ENCODE measurements around the gene GSTO2. TPM values are rescaled to one million over a fixed set of nuclear protein-coding genes. Genes with fewer than 3 reads are reported as not detected.
"Not testable (repeated sequence)": the region's sequence is repeated elsewhere in the genome, so short reads cannot be mapped to it uniquely, and the experiment has no call there.

GSTO2 gene
- total RNA-seq, 2 donors from 2014 or later, result 12.8 to 18.9 TPM

DNA sequence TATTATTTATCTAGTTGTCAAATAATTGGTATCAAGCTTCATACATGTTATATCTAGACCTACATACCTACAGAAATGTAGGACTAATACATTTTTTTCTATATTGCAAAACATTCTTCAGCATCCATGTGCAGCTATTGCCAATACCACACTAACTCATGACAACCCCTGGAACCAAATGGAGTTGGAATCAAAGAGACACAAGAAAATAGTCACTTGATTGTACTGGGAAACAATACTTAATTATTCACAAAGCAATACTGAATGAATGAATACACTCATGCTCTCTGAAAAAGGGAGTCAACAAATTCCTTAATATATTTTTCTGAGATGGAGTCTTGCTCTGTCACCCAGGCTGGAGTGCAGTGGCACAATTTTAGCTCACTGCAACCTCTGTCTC lies 26.4 kb upstream of the GSTO2 start:
- Histone ChIP-seq H3K4me3 (no peak overlapping the region), H3K9ac (ENCODE audit: low read depth in 2 of 2, low read length in 2 of 2) (no peak overlapping the region), H3K27ac (no peak overlapping the region), H3K36me3 (no peaks in the 10 kb centered on the region), H3K9me3 (no peaks in the 10 kb centered on the region), H3K4me1 (no peaks in the 10 kb centered on the region), H3K27me3 (no peaks in the 10 kb centered on the region)
- DNase-seq, result no peak
- intact Hi-C loops (cut with DNase I), result no loop called here
- TF ChIP-seq, protein P1, sequence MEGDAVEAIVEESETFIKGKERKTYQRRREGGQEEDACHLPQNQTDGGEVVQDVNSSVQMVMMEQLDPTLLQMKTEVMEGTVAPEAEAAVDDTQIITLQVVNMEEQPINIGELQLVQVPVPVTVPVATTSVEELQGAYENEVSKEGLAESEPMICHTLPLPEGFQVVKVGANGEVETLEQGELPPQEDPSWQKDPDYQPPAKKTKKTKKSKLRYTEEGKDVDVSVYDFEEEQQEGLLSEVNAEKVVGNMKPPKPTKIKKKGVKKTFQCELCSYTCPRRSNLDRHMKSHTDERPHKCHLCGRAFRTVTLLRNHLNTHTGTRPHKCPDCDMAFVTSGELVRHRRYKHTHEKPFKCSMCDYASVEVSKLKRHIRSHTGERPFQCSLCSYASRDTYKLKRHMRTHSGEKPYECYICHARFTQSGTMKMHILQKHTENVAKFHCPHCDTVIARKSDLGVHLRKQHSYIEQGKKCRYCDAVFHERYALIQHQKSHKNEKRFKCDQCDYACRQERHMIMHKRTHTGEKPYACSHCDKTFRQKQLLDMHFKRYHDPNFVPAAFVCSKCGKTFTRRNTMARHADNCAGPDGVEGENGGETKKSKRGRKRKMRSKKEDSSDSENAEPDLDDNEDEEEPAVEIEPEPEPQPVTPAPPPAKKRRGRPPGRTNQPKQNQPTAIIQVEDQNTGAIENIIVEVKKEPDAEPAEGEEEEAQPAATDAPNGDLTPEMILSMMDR (IDR thresholded peaks at IDR 0.05), result no peak

DNA sequence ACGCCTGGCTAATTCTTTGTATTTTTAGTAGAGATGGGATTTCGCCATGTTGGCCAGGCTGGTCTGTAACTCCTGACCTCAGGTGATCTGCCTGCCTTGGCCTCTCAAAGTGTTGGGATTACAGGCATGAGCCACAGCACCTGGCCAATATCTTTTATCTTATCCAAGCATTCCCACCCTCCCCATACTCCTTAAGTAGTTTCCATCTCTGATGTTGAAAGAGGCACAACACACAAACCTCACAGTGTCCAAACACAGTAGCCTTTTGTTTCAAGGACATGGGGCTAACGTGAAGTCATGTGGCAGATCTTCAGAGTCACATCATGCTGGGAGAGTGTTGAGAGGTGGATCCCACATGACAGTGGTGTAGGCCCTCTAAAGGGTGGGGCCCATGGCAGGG lies 26.0 kb upstream of the GSTO2 start:
- H3K4me3 ChIP-seq; H3K36me3 ChIP-seq; DNase-seq; H3K27ac ChIP-seq; H3K27me3 ChIP-seq; H3K9ac ChIP-seq (ENCODE audit: low read depth in 2 of 2, low read length in 2 of 2); intact Hi-C loops (cut with DNase I); H3K9me3 ChIP-seq; H3K4me1 ChIP-seq: not testable (repeated sequence)

GRCh38 chr10:104243512-104243911 lies 25.5 kb upstream of the GSTO2 start:
- no peaks in the 10 kb centered on the region for H3K4me1 ChIP-seq
- TF ChIP-seq, protein P1 (IDR thresholded peaks at IDR 0.05), result no peak
- intact Hi-C loops (cut with DNase I), result no loop called here
- no peaks in the 10 kb centered on the region for H3K9me3 ChIP-seq
- H3K27me3 ChIP-seq, result no peaks in the 10 kb centered on the region
- H3K27ac ChIP-seq, result no peak overlapping the region
- no peaks in the 10 kb centered on the region for H3K36me3 ChIP-seq
- no peak overlapping the region for H3K4me3 ChIP-seq
- no peak for DNase-seq
- H3K9ac ChIP-seq (ENCODE audit: low read depth in 2 of 2, low read length in 2 of 2), result no peak overlapping the region

DNA sequence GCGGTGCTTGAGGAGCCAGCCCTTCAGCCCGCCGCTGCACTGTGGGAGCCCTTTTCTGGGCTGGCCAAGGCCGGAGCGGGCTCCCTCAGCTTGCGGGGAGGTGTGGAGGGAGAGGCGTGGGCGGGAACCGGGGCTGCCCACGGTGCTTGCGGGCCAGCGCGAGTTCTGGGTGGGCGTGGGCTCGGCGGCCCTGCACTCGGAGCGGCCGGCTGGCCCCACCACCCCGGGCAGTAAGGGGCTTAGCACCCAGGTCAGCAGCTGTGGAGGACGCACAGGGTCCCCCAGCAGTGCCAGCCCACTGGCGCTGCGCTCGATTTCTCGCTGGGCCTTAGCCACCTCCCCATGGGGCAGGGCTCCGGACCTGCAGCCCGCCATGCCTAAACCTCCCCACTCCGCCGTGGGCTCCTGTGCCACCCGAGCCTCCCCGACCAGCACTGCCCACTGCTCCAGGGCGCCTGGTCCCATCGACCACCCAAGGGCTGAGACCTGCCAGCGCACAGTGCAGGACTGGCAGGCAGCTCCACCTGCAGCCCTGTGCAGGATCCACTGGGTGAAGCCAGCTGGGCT lies 23.8 kb upstream of the GSTO2 start:
- Histone ChIP-seq H3K36me3 (no peaks in the 10 kb centered on the region), H3K9me3 (no peaks in the 10 kb centered on the region), H3K27ac (no peak overlapping the region), H3K4me1 (no peaks in the 10 kb centered on the region), H3K9ac (ENCODE audit: low read depth in 2 of 2, low read length in 2 of 2) (no peak overlapping the region), H3K4me3 (no peak overlapping the region), H3K27me3 (no peaks in the 10 kb centered on the region)
- no peak for DNase-seq
- TF ChIP-seq, protein P1 (IDR thresholded peaks at IDR 0.05), result no peak
- intact Hi-C loops (cut with DNase I), result no loop called here

GRCh38 chr10:104246976-104247375 lies 22.0 kb upstream of the GSTO2 start:
- no peak for DNase-seq
- H3K9ac ChIP-seq (ENCODE audit: low read depth in 2 of 2, low read length in 2 of 2), result no peak overlapping the region
- H3K9me3 ChIP-seq, result no peaks in the 10 kb centered on the region
- no peaks in the 10 kb centered on the region for H3K4me1 ChIP-seq
- no peak overlapping the region for H3K4me3 ChIP-seq
- TF ChIP-seq, protein P1 (IDR thresholded peaks at IDR 0.05), result no peak
- H3K36me3 ChIP-seq, result no peaks in the 10 kb centered on the region
- intact Hi-C loops (cut with DNase I), result no loop called here
- no peaks in the 10 kb centered on the region for H3K27me3 ChIP-seq
- H3K27ac ChIP-seq, result no peak overlapping the region

- intact Hi-C loops (cut with DNase I), result no loop called here
These were observed 21.4 kb upstream of the GSTO2 start for GRCh38 chr10:104247513-104248146.

GRCh38 chr10:104248931-104249330 lies 20.1 kb upstream of the GSTO2 start:
- H3K36me3 ChIP-seq; H3K27ac ChIP-seq; H3K9me3 ChIP-seq; intact Hi-C loops (cut with DNase I); H3K9ac ChIP-seq (ENCODE audit: low read depth in 2 of 2, low read length in 2 of 2); DNase-seq; H3K27me3 ChIP-seq; H3K4me3 ChIP-seq; H3K4me1 ChIP-seq: not testable (repeated sequence)

More at GRCh38 chr10:104247513-104248146, 21.4 kb upstream of the GSTO2 start:
- Histone ChIP-seq H3K27me3 (no peaks in the 10 kb centered on the region), H3K36me3 (no peaks in the 10 kb centered on the region), H3K4me3 (no peak overlapping the region), H3K9ac (ENCODE audit: low read depth in 2 of 2, low read length in 2 of 2) (no peak overlapping the region), H3K4me1 (no peaks in the 10 kb centered on the region), H3K27ac (no peak overlapping the region), H3K9me3 (no peaks in the 10 kb centered on the region)
- no peak for DNase-seq
- TF ChIP-seq, protein P1 (IDR thresholded peaks at IDR 0.05), result no peak
